T-cell (primary cell): Measurements from ENCODE around the gene CYB5A. TPM values are rescaled to one million over a fixed set of nuclear protein-coding genes. Genes with fewer than 3 reads are reported as not detected.

Experiments used
- ATAC-seq, 4 experiments: fragments of 200-7000 bp in 3 of 4; fragments of 150-1000 bp in 1 of 4; cut with Tn5 transposase; replicated peaks in 1 of 4; 1 replicate in 3 of 4; 2 replicates in 1 of 4; pipeline ENCODE4 v1.10.0; 2021; ENCODE audit warnings: moderate library complexity in 3 of 4, mild to moderate bottlenecking in 2 of 4, moderate number of reproducible peaks in 1 of 4
- CTCF ChIA-PET, 2 donors: fragments of 300-600 bp; sonication (Branson Sonifier 250); formaldehyde crosslinking; loops; one replicate each; lab custom pipeline; 2022; ENCODE audit warnings: antibody characterized with exemption in 2 of 2; lab: Charles Lee
- POLR2A ChIA-PET, 2 donors: fragments of 300-600 bp; sonication (Branson Sonifier 250); formaldehyde crosslinking; loops; one replicate each; lab custom pipeline; 2022; ENCODE audit warnings: antibody characterized with exemption in 2 of 2; lab: Charles Lee
- DNase-seq, 35 experiments: peaks; one replicate each; pipeline versions ENCODE4 v3.0.0 to v3.0.0-alpha.2; 2013 to 2023
- H3K27ac ChIP-seq: one replicate; pipeline ENCODE4 v1.5.1; 2013; ENCODE audit warnings: low read length
- H3K27me3 ChIP-seq, 2 experiments: replicated peaks in 1 of 2; 1 replicate in 1 of 2; 2 replicates in 1 of 2; pipeline versions ENCODE4 v1.6.1 to v1.7.0; 2013; ENCODE audit warnings: low read length in 1 of 2, mixed read lengths in 1 of 2; ENCODE audit not compliant: control insufficient read depth in 2 of 2, insufficient read depth in 2 of 2; ENCODE audit errors: extremely low read depth in 1 of 2
- H3K36me3 ChIP-seq, 2 donors: 1 replicate in 1 of 2; 2 replicates in 1 of 2; pipeline versions ENCODE4 v1.6.1 to v1.7.0; 2013; ENCODE audit warnings: low read length in 1 of 2; ENCODE audit not compliant: control insufficient read depth in 2 of 2, insufficient read depth in 1 of 2; ENCODE audit errors: extremely low read depth in 1 of 2
- H3K4me1 ChIP-seq, 2 experiments: 1 replicate in 1 of 2; 2 replicates in 1 of 2; pipeline versions ENCODE4 v1.6.1 to v1.7.0; 2013; ENCODE audit warnings: low read length in 2 of 2, mixed read lengths in 1 of 2; ENCODE audit not compliant: insufficient read depth in 2 of 2, control insufficient read depth in 1 of 2; ENCODE audit errors: extremely low read depth in 1 of 2
- H3K4me3 ChIP-seq, 2 donors: 1 replicate in 1 of 2; 2 replicates in 1 of 2; pipeline versions ENCODE4 v1.5.1 to v1.7.0; 2013; ENCODE audit warnings: mild to moderate bottlenecking in 2 of 2, low read length in 1 of 2, moderate library complexity in 1 of 2; ENCODE audit not compliant: control insufficient read depth in 1 of 2; ENCODE audit errors: extremely low read depth in 1 of 2
- H3K9me3 ChIP-seq: 2 replicates; pipeline ENCODE4 v1.7.0; 2013
- H3K27ac Mint-ChIP-seq, 2 donors: one replicate each; pipeline ENCODE4 v1.8.0; 2020 to 2021; ENCODE audit warnings: mild to moderate bottlenecking in 2 of 2, mixed read lengths in 2 of 2
- H3K27me3 Mint-ChIP-seq, 2 donors: one replicate each; pipeline ENCODE4 v1.8.0; 2021 to 2022; ENCODE audit warnings: mixed read lengths in 2 of 2
- H3K36me3 Mint-ChIP-seq: one replicate; pipeline ENCODE4 v1.8.0; 2021; ENCODE audit warnings: mixed read lengths
- H3K4me1 Mint-ChIP-seq, 3 donors: one replicate each; pipeline ENCODE4 v1.8.0; 2020 to 2022; ENCODE audit warnings: mixed read lengths in 3 of 3, mild to moderate bottlenecking in 1 of 3
- H3K4me3 Mint-ChIP-seq, 3 donors: one replicate each; pipeline ENCODE4 v1.8.0; 2020 to 2022; ENCODE audit warnings: mild to moderate bottlenecking in 3 of 3, mixed read lengths in 3 of 3, moderate library complexity in 3 of 3
- H3K9me3 Mint-ChIP-seq, 3 donors: one replicate each; pipeline ENCODE4 v1.8.0; 2020 to 2022; ENCODE audit warnings: mixed read lengths in 3 of 3
- WGBS: methylation state at CpG from one replicate; pipeline ENCODE4 v1.1.5; 2013; ENCODE audit warnings: missing lambda C conversion rate; ENCODE audit not compliant: insufficient coverage; 5-methylcytosine and 5-hydroxymethylcytosine counted together
- total RNA-seq, 35 experiments: library from RNA in 6 of 35; stranded (reverse) in 6 of 35; fragments of 120-200 nt in 1 of 35; gene quantifications; one replicate each; pipeline versions ENCODE4 v1.2.1 to v1.2.4 and lab custom pipeline; 2013 to 2026

Gene CYB5A
- total RNA-seq, 5 donors from 2014 or later (not counting 1 experiment from before 2014, with no cell fraction given): 14.4 to 28.8 (median 25.1) TPM

- peaks cover 35% of the 10 kb centered on the region for H3K36me3 Mint-ChIP-seq
- ATAC-seq (no peak), DNase-seq (no peak)
- POLR2A ChIA-PET: interaction anchor here in 1 of 2 donors (0.6 kb wide), 1 partner anchor 925 kb away, joined by 3 read pairs; no protein-coding TSS in a partner anchor
- no peaks in the 10 kb centered on the region for H3K9me3 Mint-ChIP-seq
- H3K4me1 Mint-ChIP-seq: no peaks in the 10 kb centered on the region
- Histone ChIP-seq H3K36me3 (peaks cover 3 to 13% of the 10 kb centered on the region in 2 donors), H3K4me3 (no peak overlapping the region), H3K9me3 (no peaks in the 10 kb centered on the region), H3K4me1 (no peaks in the 10 kb centered on the region), H3K27me3 (no peaks in the 10 kb centered on the region), H3K27ac (no peak overlapping the region)
- CTCF ChIA-PET: interaction anchor here in 1 of 2 donors (1.0 kb wide), 1 partner anchor 237 kb away, joined by 4 read pairs; no protein-coding TSS in a partner anchor
- 100% methylated on average over 4 of the region's 5 CpGs for WGBS
- H3K4me3 Mint-ChIP-seq: no peak overlapping the region
- no peak overlapping the region for H3K27ac Mint-ChIP-seq
- H3K27me3 Mint-ChIP-seq: no peaks in the 10 kb centered on the region
Measured at GRCh38 chr18:74256190-74256589, 35.6 kb downstream of the CYB5A start.

- H3K27ac ChIP-seq: no peak overlapping the region
Measured at GRCh38 chr18:74255131-74255616, 36.6 kb downstream of the CYB5A start.

DNA sequence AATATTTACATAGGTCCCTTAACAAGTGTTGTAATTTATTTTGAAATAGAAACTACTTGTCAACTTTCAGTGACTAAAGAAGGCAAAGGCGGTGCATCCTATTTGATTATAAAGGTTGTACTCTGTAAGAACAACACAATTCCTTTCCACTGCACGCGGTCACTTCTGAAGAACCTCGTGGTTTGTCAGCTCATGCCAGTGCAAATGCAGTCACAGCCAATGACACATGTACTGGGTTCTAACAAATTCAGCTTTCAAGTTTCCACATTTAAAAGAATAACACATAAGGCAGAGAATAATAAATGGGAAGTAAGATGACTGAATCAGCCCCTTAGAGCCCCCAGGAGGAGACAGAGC lies 39.7 kb downstream of the CYB5A start:
- H3K4me3 Mint-ChIP-seq: no peak overlapping the region
- POLR2A ChIA-PET: no interaction called here
- Histone ChIP-seq H3K27me3 (no peaks in the 10 kb centered on the region), H3K4me1 (no peaks in the 10 kb centered on the region), H3K4me3 (no peak overlapping the region), H3K27ac (no peak overlapping the region), H3K9me3 (no peaks in the 10 kb centered on the region), H3K36me3 (peaks cover 0 to 8% of the 10 kb centered on the region in 2 donors)
- CTCF ChIA-PET: no interaction called here
- peaks cover 29% of the 10 kb centered on the region for H3K36me3 Mint-ChIP-seq
- no peaks in the 10 kb centered on the region for H3K27me3 Mint-ChIP-seq
- no CpG with 5 or more reads among the region's 4 CpGs for WGBS
- no peak overlapping the region for H3K27ac Mint-ChIP-seq
- no peak for DNase-seq
- peaks cover 0 to 9% (median 0%) of the 10 kb centered on the region in 3 donors for H3K4me1 Mint-ChIP-seq
- no peaks in the 10 kb centered on the region for H3K9me3 Mint-ChIP-seq
- ATAC-seq: no peak

More at GRCh38 chr18:74255131-74255616, 36.6 kb downstream of the CYB5A start:
- no peaks in the 10 kb centered on the region for H3K4me1 ChIP-seq
- H3K36me3 ChIP-seq: peaks cover 3 to 12% of the 10 kb centered on the region in 2 donors
- WGBS: 100% methylated on average over 2 of the region's 4 CpGs
- CTCF ChIA-PET: no interaction called here
- H3K36me3 Mint-ChIP-seq: peaks cover 34% of the 10 kb centered on the region
- ATAC-seq (no peak), DNase-seq (no peak)
- H3K4me3 ChIP-seq: no peak overlapping the region
- no peak overlapping the region for H3K27ac Mint-ChIP-seq
- H3K4me3 Mint-ChIP-seq: no peak overlapping the region
- no peaks in the 10 kb centered on the region for H3K4me1 Mint-ChIP-seq
- POLR2A ChIA-PET: no interaction called here
- H3K9me3 Mint-ChIP-seq: no peaks in the 10 kb centered on the region
- no peaks in the 10 kb centered on the region for H3K27me3 ChIP-seq
- no peaks in the 10 kb centered on the region for H3K27me3 Mint-ChIP-seq
- H3K9me3 ChIP-seq: no peaks in the 10 kb centered on the region

GRCh38 chr18:74251297-74252038 lies 40.3 kb downstream of the CYB5A start:
- Histone ChIP-seq H3K4me1 (no peaks in the 10 kb centered on the region), H3K9me3 (no peaks in the 10 kb centered on the region), H3K27me3 (no peaks in the 10 kb centered on the region), H3K36me3 (peaks cover 0 to 8% of the 10 kb centered on the region in 2 donors), H3K27ac (no peak overlapping the region), H3K4me3 (no peak overlapping the region)
- no peak for ATAC-seq
- Mint-ChIP-seq H3K4me3 (no peak overlapping the region), H3K9me3 (no peaks in the 10 kb centered on the region), H3K27me3 (no peaks in the 10 kb centered on the region), H3K27ac (no peak overlapping the region), H3K36me3 (peaks cover 29% of the 10 kb centered on the region), H3K4me1 (peaks cover 0 to 9% (median 0%) of the 10 kb centered on the region in 3 donors)
- DNase-seq: no peak
- WGBS: 100% methylated on average over 1 of the region's 4 CpGs
- ChIA-PET POLR2A (no interaction called here), CTCF (no interaction called here)

DNA sequence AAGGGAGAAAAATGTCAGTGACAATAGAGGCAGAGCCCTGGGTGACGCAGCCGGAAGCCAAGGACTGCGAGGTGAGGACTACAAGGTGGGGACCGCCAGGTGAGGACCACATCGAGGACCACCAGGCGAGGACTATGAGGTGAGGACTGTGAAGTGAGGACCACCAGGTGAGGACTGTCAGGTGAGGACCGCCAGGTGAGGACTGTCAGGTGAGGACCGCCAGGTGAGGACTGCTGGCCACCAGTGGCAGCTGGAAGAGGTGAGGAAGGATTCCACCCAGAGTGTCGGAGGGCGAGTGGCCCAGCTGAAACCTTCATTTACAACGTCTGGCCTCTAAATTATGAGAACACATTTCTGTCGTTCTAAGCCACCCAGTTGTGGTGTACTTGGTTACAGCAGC lies 41.6 kb downstream of the CYB5A start:
- DNase-seq (no peak), ATAC-seq (no peak)
- H3K9me3 ChIP-seq: no peaks in the 10 kb centered on the region
- peaks cover 0 to 2% of the 10 kb centered on the region in 2 experiments for H3K27me3 ChIP-seq
- H3K4me1 ChIP-seq: no peaks in the 10 kb centered on the region
- no peak overlapping the region for H3K4me3 ChIP-seq
- WGBS: 92% methylated on average over 6 of the region's 12 CpGs
- ChIA-PET CTCF (no interaction called here), POLR2A (no interaction called here)
- no peak overlapping the region for H3K27ac Mint-ChIP-seq
- no peak overlapping the region for H3K27ac ChIP-seq
- no peaks in the 10 kb centered on the region for H3K9me3 Mint-ChIP-seq
- peaks cover 0 to 9% (median 0%) of the 10 kb centered on the region in 3 donors for H3K4me1 Mint-ChIP-seq
- H3K27me3 Mint-ChIP-seq: no peaks in the 10 kb centered on the region
- H3K36me3 Mint-ChIP-seq: peaks cover 24% of the 10 kb centered on the region
- no peak overlapping the region for H3K4me3 Mint-ChIP-seq
- H3K36me3 ChIP-seq: peaks cover 0 to 8% of the 10 kb centered on the region in 2 donors

DNA sequence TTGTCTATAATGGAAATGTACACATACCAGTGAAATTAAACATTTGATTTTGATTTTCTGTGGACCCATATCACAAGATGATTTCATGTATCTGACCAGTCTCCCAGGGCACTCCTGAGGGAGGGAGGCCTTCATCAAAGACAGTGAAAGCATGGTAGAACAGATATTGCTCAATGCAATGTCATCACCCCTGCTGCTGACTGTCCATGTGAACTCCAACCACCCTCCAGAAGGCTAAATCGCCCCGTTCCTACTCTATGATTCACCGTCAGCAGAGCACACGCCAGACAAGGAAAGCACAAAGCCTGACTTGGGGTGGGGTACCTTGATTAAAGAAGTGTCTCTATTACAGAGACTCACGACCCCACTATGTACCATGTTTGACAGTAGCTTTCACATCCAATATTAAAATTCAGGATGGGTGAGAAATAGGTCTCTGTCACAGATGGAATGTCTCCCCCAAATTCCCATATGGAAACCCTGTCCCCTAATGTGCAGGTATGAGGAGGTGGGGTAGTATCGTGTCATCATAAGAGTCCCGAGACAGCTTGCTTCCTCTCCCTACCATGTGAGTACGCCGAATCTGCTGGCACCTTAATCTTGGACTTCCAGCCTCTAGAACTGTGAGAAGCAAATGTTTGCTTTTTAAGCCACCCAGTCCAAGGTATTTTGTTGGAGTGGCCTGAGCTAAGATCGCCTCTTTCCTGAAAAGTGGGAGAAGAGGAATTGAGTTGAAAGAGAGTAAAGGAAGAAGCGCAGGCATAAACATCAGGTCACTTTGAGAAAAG lies 42.4 kb downstream of the CYB5A start:
- H3K27ac Mint-ChIP-seq: no peak overlapping the region
- ChIA-PET CTCF (no interaction called here), POLR2A (no interaction called here)
- H3K4me1 Mint-ChIP-seq: peaks cover 0 to 9% (median 0%) of the 10 kb centered on the region in 3 donors
- 100% methylated on average over 1 of the region's 11 CpGs for WGBS
- Histone ChIP-seq H3K4me3 (no peak overlapping the region), H3K9me3 (no peaks in the 10 kb centered on the region), H3K4me1 (no peaks in the 10 kb centered on the region), H3K27me3 (peaks cover 0 to 3% of the 10 kb centered on the region in 2 experiments), H3K27ac (no peak overlapping the region), H3K36me3 (peaks cover 0 to 8% of the 10 kb centered on the region in 2 donors)
- H3K27me3 Mint-ChIP-seq: no peaks in the 10 kb centered on the region
- DNase-seq (no peak), ATAC-seq (no peak)
- H3K4me3 Mint-ChIP-seq: no peak overlapping the region
- peaks cover 22% of the 10 kb centered on the region for H3K36me3 Mint-ChIP-seq
- no peaks in the 10 kb centered on the region for H3K9me3 Mint-ChIP-seq
